Keratinocyte (primary cell): ENCODE results near the gene GOLGA6A. TPM values are rescaled to one million over a fixed set of nuclear protein-coding genes. Genes with fewer than 3 reads are reported as not detected.

Experiments
- DNase-seq: peaks from one replicate; pipeline ENCODE4 v3.0.0-alpha.2; 2011; ENCODE audit warnings: low read depth, missing footprints, low spot score
- FAIRE-seq: peaks from 2 replicates; lab custom pipeline; 2011; peaks lifted over from hg19 to GRCh38; lab: Jason Lieb, UNC
- H2AFZ ChIP-seq: 2 replicates; pipeline ENCODE4 v1.6.0; 2012; ENCODE audit warnings: low read length, control low read depth, inconsistent platforms; ENCODE audit not compliant: control insufficient read depth
- H3K27ac ChIP-seq: 2 replicates; pipeline ENCODE4 v1.5.1; 2011; ENCODE audit warnings: low read length; ENCODE audit not compliant: control insufficient read depth, insufficient read depth
- H3K27me3 ChIP-seq: 3 replicates; pipeline ENCODE4 v1.6.0; 2011; ENCODE audit warnings: low read length; ENCODE audit not compliant: control insufficient read depth, insufficient read depth; ENCODE audit errors: extremely low read depth
- H3K36me3 ChIP-seq, 2 experiments: 2 replicates in 1 of 2; 3 replicates in 1 of 2; pipeline ENCODE4 v1.5.1; 2011; ENCODE audit warnings: low read length in 2 of 2, mild to moderate bottlenecking in 1 of 2; ENCODE audit not compliant: control insufficient read depth in 2 of 2, insufficient read depth in 2 of 2; ENCODE audit errors: extremely low read depth in 1 of 2
- H3K4me1 ChIP-seq: 3 replicates; pipeline ENCODE4 v1.5.1; 2011; ENCODE audit warnings: low read length; ENCODE audit not compliant: control insufficient read depth, insufficient read depth; ENCODE audit errors: extremely low read depth
- H3K4me2 ChIP-seq: 3 replicates; pipeline ENCODE4 v1.6.0; 2011; ENCODE audit warnings: low read depth, low read length; ENCODE audit not compliant: control insufficient read depth, insufficient read depth; ENCODE audit errors: extremely low read depth
- H3K4me3 ChIP-seq, 3 experiments: fragments of 200-600 bp in 1 of 3; sonication (generic) in 1 of 3; 2 replicates in 2 of 3; 3 replicates in 1 of 3; pipeline ENCODE4 v1.5.1; 2011 to 2016; ENCODE audit warnings: low read length in 3 of 3, mild to moderate bottlenecking in 3 of 3, control low read depth in 2 of 3, inconsistent platforms in 1 of 3, low read depth in 1 of 3, mixed read lengths in 1 of 3, mixed run types in 1 of 3, moderate library complexity in 1 of 3; ENCODE audit not compliant: control insufficient read depth in 2 of 3, insufficient read depth in 2 of 3; ENCODE audit errors: extremely low read depth in 1 of 3
- H3K79me2 ChIP-seq: 2 replicates; pipeline ENCODE4 v1.6.0; 2012; ENCODE audit warnings: low read length; ENCODE audit not compliant: control insufficient read depth, insufficient read depth
- H3K9ac ChIP-seq: 3 replicates; pipeline ENCODE4 v1.6.0; 2011; ENCODE audit warnings: low read length; ENCODE audit not compliant: control insufficient read depth, insufficient read depth; ENCODE audit errors: extremely low read depth
- H3K9me1 ChIP-seq: 3 replicates; pipeline ENCODE4 v1.6.0; 2011; ENCODE audit warnings: low read length; ENCODE audit not compliant: control insufficient read depth, insufficient read depth; ENCODE audit errors: extremely low read depth
- H3K9me3 ChIP-seq: 2 replicates; pipeline ENCODE4 v1.5.1; 2012; ENCODE audit warnings: low read depth, low read length; ENCODE audit not compliant: control insufficient read depth
- H4K20me1 ChIP-seq: 3 replicates; pipeline ENCODE4 v1.6.0; 2011; ENCODE audit warnings: low read length; ENCODE audit not compliant: control insufficient read depth, insufficient read depth; ENCODE audit errors: extremely low read depth
- EZH2 ChIP-seq: IDR thresholded peaks from one replicate; pipeline ENCODE4 v1.6.1; 2012; ENCODE audit warnings: inconsistent platforms, mild to moderate bottlenecking, low read length, moderate library complexity
- dilution Hi-C: fragments of 300-500 bp; cut with MboI; formaldehyde crosslinking; loops from one replicate; pipeline ENCODE4 v1.7.0; 2020; ENCODE audit warnings: low sequenced_read_pairs; ENCODE audit not compliant: extremely low pct_ligation_motif_present
- polyA plus RNA-seq, 5 experiments: library from polyadenylated mRNA; depleted of rRNA in 3 of 5; stranded (reverse) in 3 of 5; stranded (forward) in 1 of 5; unstranded in 1 of 5; fragments of >200 nt; gene quantifications; 1 replicate in 1 of 5; 2 replicates in 3 of 5; 3 replicates in 1 of 5; pipeline versions ENCODE4 v1.2.1 to v1.2.3, GENCODE V29; 2011 to 2012; ENCODE audit warnings: missing spikeins in 2 of 5, low read depth in 1 of 5, low replicate concordance in 1 of 5
- TF ChIP-seq, protein P1 (sequence below), 3 experiments: IDR thresholded peaks in 1 of 3; conservative IDR thresholded peaks in 1 of 3; optimal IDR thresholded peaks in 1 of 3; 2 replicates in 2 of 3; 3 replicates in 1 of 3; pipeline versions ENCODE3 to v1.5.1; 2011; ENCODE audit warnings: low read length in 3 of 3, mild to moderate bottlenecking in 3 of 3, moderate library complexity in 2 of 3, control low read depth in 1 of 3, inconsistent platforms in 1 of 3; ENCODE audit not compliant: insufficient read depth in 2 of 3; ENCODE audit errors: extremely low read depth in 1 of 3

GOLGA6A gene
- polyA plus RNA-seq, 1 donor (not counting 4 experiments of a cell fraction or from before 2014, with no cell fraction given): not detected

DNA sequence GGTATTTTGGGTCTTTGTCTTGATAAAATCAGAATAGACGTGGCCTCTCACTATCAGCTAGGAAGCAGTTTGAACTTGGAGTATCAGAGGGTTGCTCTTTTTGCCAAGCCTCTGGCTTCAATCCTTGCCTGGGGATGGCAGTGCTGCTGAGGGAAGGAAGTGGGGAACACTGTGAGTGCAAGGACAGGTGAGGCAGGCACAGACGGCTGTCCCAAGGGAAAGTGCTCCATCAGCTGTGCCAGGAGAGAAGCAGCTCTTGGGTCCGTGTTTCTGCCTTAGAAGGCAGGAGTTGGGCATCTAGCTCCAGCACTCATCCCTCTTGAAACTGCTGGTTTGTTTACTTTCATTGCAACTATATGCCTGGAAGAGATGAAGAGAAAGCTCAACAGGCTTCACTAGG, 54.7 kb downstream of the GOLGA6A start:
- dilution Hi-C loops: no loop called here
- Histone ChIP-seq H3K9ac (no peak overlapping the region), H3K9me1 (peaks cover 2% of the 10 kb centered on the region), H3K79me2 (peaks cover 36% of the 10 kb centered on the region), H3K27ac (no peak overlapping the region), H3K4me2 (no peak overlapping the region), H2AFZ (no peak overlapping the region), H3K9me3 (no peaks in the 10 kb centered on the region), H3K4me3 (no peak overlapping the region), H3K36me3 (peaks cover 39 to 51% of the 10 kb centered on the region in 2 experiments), H3K27me3 (no peaks in the 10 kb centered on the region), H3K4me1 (no peaks in the 10 kb centered on the region), H4K20me1 (peaks cover 11% of the 10 kb centered on the region)
- TF ChIP-seq EZH2: no peak
- TF ChIP-seq, protein P1, sequence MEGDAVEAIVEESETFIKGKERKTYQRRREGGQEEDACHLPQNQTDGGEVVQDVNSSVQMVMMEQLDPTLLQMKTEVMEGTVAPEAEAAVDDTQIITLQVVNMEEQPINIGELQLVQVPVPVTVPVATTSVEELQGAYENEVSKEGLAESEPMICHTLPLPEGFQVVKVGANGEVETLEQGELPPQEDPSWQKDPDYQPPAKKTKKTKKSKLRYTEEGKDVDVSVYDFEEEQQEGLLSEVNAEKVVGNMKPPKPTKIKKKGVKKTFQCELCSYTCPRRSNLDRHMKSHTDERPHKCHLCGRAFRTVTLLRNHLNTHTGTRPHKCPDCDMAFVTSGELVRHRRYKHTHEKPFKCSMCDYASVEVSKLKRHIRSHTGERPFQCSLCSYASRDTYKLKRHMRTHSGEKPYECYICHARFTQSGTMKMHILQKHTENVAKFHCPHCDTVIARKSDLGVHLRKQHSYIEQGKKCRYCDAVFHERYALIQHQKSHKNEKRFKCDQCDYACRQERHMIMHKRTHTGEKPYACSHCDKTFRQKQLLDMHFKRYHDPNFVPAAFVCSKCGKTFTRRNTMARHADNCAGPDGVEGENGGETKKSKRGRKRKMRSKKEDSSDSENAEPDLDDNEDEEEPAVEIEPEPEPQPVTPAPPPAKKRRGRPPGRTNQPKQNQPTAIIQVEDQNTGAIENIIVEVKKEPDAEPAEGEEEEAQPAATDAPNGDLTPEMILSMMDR (optimal IDR thresholded peaks at IDR 0.05 in 1 of 3, IDR thresholded peaks at IDR 0.05 in 1 of 3, conservative IDR thresholded peaks at IDR 0.05 in 1 of 3; ENCODE audit: extremely low read depth in 1 of 3, insufficient read depth in 2 of 3, low read length in 3 of 3): no peak
- DNase-seq (no peak), FAIRE-seq (no peak)

DNA sequence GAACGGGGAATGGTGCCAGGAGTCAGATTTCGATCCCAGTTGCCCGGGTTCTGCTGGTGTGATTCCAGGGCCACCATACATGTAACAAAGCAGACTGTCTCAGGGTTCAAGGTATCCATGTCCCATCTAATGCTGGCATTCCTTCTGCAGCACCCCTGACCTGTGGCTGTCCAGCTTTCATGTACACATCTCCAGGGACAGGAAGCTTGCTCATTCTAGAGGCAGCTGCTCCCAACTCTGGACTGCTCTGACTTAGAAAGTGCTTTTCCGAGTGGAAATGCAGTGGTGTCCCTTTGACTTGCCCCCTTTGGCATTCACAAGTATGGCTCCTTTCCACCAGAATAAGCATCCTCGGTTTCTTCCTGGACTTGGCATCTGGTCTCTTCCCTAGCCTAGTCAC, 56.9 kb downstream of the GOLGA6A start:
- no peak overlapping the region for H3K9ac ChIP-seq
- H3K9me1 ChIP-seq: peaks cover 2% of the 10 kb centered on the region
- DNase-seq (no peak), FAIRE-seq (no peak)
- peaks cover 11% of the 10 kb centered on the region for H4K20me1 ChIP-seq
- dilution Hi-C loops: no loop called here
- H3K9me3 ChIP-seq: no peaks in the 10 kb centered on the region
- no peaks in the 10 kb centered on the region for H3K4me1 ChIP-seq
- H3K27me3 ChIP-seq: no peaks in the 10 kb centered on the region
- TF ChIP-seq EZH2: no peak
- TF ChIP-seq, protein P1 (optimal IDR thresholded peaks at IDR 0.05 in 1 of 3, IDR thresholded peaks at IDR 0.05 in 1 of 3, conservative IDR thresholded peaks at IDR 0.05 in 1 of 3; ENCODE audit: extremely low read depth in 1 of 3, insufficient read depth in 2 of 3, low read length in 3 of 3): no peak
- H3K36me3 ChIP-seq: peaks cover 40 to 46% of the 10 kb centered on the region in 2 experiments
- H3K79me2 ChIP-seq: peaks cover 50% of the 10 kb centered on the region
- no peak overlapping the region for H3K27ac ChIP-seq
- H3K4me2 ChIP-seq: no peak overlapping the region
- H3K4me3 ChIP-seq: no peak overlapping the region
- H2AFZ ChIP-seq: no peak overlapping the region
